ENCODE measurements around the gene KCNAB1. TPM values are rescaled to one million over a fixed set of nuclear protein-coding genes. Genes with fewer than 3 reads are reported as not detected.

Gene KCNAB1
- total and polyA plus RNA-seq, 2 donors (not counting 3 experiments of a cell fraction or from before 2014, with no cell fraction given): 0.21 TPM; not detected in 1

DNA sequence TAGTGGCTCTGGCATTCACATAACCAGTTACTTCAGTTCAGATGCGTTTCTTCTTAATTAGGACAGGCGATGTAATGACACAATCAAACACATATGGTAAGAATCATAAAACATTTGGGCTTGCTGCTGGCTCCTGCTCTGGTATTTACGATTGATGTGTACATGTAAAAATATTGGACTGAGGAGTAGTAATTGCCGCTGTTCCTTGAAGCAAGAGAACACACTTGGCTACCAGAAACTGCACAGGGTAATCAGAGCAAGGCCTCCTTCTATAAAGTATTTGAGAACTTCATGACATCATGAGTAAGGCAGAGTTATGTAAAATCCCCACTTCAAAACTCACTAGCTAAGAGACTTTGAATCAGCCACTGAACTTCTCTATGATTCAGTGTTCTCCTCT, 276.5 kb downstream of the KCNAB1 start:
- Histone ChIP-seq H3K4me1 (ENCODE audit: control insufficient read depth, extremely low read depth, insufficient read depth, low read length) (no peaks in the 10 kb centered on the region), H3K4me2 (ENCODE audit: insufficient read depth, low read length) (no peak overlapping the region), H3K27me3 (ENCODE audit: control insufficient read depth in 2 of 2, insufficient read depth in 2 of 2, low read length in 2 of 2) (no peaks in the 10 kb centered on the region), H4K20me1 (replicated peaks; ENCODE audit: control insufficient read depth, extremely low read depth, insufficient read depth, low read length) (no peaks in the 10 kb centered on the region), H3K9me3 (replicated peaks; ENCODE audit: control insufficient read depth, insufficient read depth, low read length) (no peaks in the 10 kb centered on the region), H3K79me2 (ENCODE audit: control insufficient read depth, insufficient read depth, low read length) (no peaks in the 10 kb centered on the region), H3K9ac (replicated peaks; ENCODE audit: extremely low read depth, insufficient read depth, low read length) (no peak overlapping the region), H3K27ac (ENCODE audit: insufficient read depth, low read depth, low read length) (no peak overlapping the region), H3K9me1 (replicated peaks; ENCODE audit: control insufficient read depth, extremely low read depth, insufficient read depth, low read length) (no peaks in the 10 kb centered on the region), H3K4me3 (replicated peaks in 1 of 3; ENCODE audit: insufficient read depth in 1 of 3, low read depth in 1 of 3, low read length in 3 of 3) (no peak overlapping the region), H2AFZ (ENCODE audit: low read depth, low read length) (no peak overlapping the region), H3K36me3 (ENCODE audit: control insufficient read depth in 2 of 2, extremely low read depth in 1 of 2, insufficient read depth in 2 of 2, low read length in 2 of 2) (no peaks in the 10 kb centered on the region)
- BruUV-seq (replicated peaks): no TSS peak
- FAIRE-seq (peak; percentile 54), DNase-seq (ENCODE audit: low read depth, low spot score) (no peak)
- CTCF ChIA-PET: interaction anchor here (1.0 to 4.9 kb wide), 4 partner anchors 14 to 246 kb away, joined by 4 to 24 read pairs (median 6); no protein-coding TSS in a partner anchor
- dilution Hi-C loops (cut with MboI; ENCODE audit: extremely low pct_ligation_motif_present, low sequenced_read_pairs) (no loop called here), intact Hi-C loops (cut with micrococcal nuclease) (no loop called here)
- TF ChIP-seq JUN (IDR thresholded peaks at IDR 0.05; ENCODE audit: borderline replicate concordance, insufficient read depth, insufficient read length, low read depth) (no peak), POLR2A (IDR thresholded peaks at IDR 0.05; ENCODE audit: low read depth, low read length) (no peak), MYC (IDR thresholded peaks at IDR 0.05; ENCODE audit: low read depth, low read length) (no peak), FOS (IDR thresholded peaks at IDR 0.05; ENCODE audit: borderline replicate concordance, insufficient read depth, low read length) (no peak)
- POLR2A ChIA-PET: no interaction called here

DNA sequence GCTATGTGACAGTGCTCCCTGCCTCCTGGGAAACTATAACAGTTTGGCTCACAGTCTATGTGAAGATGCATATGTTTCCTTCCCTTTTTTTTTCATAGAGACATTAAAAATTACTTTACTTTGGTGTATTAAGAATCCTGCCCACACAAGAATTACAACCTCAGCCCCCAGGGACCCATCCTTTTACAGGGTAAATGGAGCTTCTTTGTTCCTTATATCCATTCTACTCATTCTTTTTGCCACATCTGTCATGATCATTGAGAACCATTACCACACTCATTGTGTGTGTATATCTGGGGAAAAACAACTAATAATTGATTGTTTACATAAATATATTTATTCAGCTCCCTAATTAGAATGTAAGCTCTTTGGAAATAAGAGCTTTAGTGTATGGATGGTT, 277.2 kb downstream of the KCNAB1 start:
- Histone ChIP-seq H3K9me1 (replicated peaks; ENCODE audit: control insufficient read depth, extremely low read depth, insufficient read depth, low read length) (no peaks in the 10 kb centered on the region), H3K79me2 (ENCODE audit: control insufficient read depth, insufficient read depth, low read length) (no peaks in the 10 kb centered on the region), H3K9me3 (replicated peaks; ENCODE audit: control insufficient read depth, insufficient read depth, low read length) (no peaks in the 10 kb centered on the region), H3K4me3 (replicated peaks in 1 of 3; ENCODE audit: insufficient read depth in 1 of 3, low read depth in 1 of 3, low read length in 3 of 3) (no peak overlapping the region), H2AFZ (ENCODE audit: low read depth, low read length) (no peak overlapping the region), H3K27me3 (ENCODE audit: control insufficient read depth in 2 of 2, insufficient read depth in 2 of 2, low read length in 2 of 2) (no peaks in the 10 kb centered on the region), H3K27ac (ENCODE audit: insufficient read depth, low read depth, low read length) (no peak overlapping the region), H3K4me1 (ENCODE audit: control insufficient read depth, extremely low read depth, insufficient read depth, low read length) (no peaks in the 10 kb centered on the region), H3K4me2 (ENCODE audit: insufficient read depth, low read length) (no peak overlapping the region), H4K20me1 (replicated peaks; ENCODE audit: control insufficient read depth, extremely low read depth, insufficient read depth, low read length) (no peaks in the 10 kb centered on the region), H3K9ac (replicated peaks; ENCODE audit: extremely low read depth, insufficient read depth, low read length) (no peak overlapping the region), H3K36me3 (ENCODE audit: control insufficient read depth in 2 of 2, extremely low read depth in 1 of 2, insufficient read depth in 2 of 2, low read length in 2 of 2) (no peaks in the 10 kb centered on the region)
- DNase-seq (ENCODE audit: low read depth, low spot score): no peak
- no TSS peak for BruUV-seq (replicated peaks)
- POLR2A ChIA-PET: no interaction called here
- CTCF ChIA-PET: interaction anchor here (1.7 to 4.9 kb wide), 2 partner anchors 15 to 247 kb away, joined by 5 to 24 read pairs; no protein-coding TSS in a partner anchor
- intact Hi-C loops (cut with micrococcal nuclease) (no loop called here), dilution Hi-C loops (cut with MboI; ENCODE audit: extremely low pct_ligation_motif_present, low sequenced_read_pairs) (no loop called here)
- FAIRE-seq: no peak
- TF ChIP-seq FOS (IDR thresholded peaks at IDR 0.05; ENCODE audit: borderline replicate concordance, insufficient read depth, low read length) (no peak), POLR2A (IDR thresholded peaks at IDR 0.05; ENCODE audit: low read depth, low read length) (no peak)

All from endothelial cell of umbilical vein (primary cell).